Stomach (tissue), 9 donors: ENCODE data around the gene OR10P1. TPM values are rescaled to one million over a fixed set of nuclear protein-coding genes. Genes with fewer than 3 reads are reported as not detected.
A peak's percentile ranks its signal among the peaks of the same experiment; 100 is the strongest.
"Not testable (repeated sequence)": the region's sequence is repeated elsewhere in the genome, so short reads cannot be mapped to it uniquely, and the experiment has no call there.

Experiments used
- DNase-seq, 2 donors: peaks; one replicate each; pipeline versions ENCODE4 v3.0.0 to v3.0.0-alpha.2; 2013 to 2019
- H3K27ac ChIP-seq, 5 donors: fragments of 200-600 bp in 4 of 5; sonication (generic) in 4 of 5; one replicate each; pipeline ENCODE4 v1.5.1; 2013 to 2019; ENCODE audit warnings: mild to moderate bottlenecking in 1 of 5, moderate library complexity in 1 of 5
- H3K27me3 ChIP-seq, 3 donors: fragments of 200-600 bp; sonication (generic); one replicate each; pipeline ENCODE4 v1.5.1; 2017 to 2019; ENCODE audit warnings: mixed run types in 1 of 3
- H3K36me3 ChIP-seq, 4 donors: fragments of 200-600 bp; sonication (generic); 1 replicate in 3 of 4; 2 replicates in 1 of 4; pipeline ENCODE4 v1.5.1; 2016 to 2019
- H3K4me1 ChIP-seq, 4 donors: fragments of 200-600 bp; sonication (generic); one replicate each; pipeline ENCODE4 v1.5.1; 2016 to 2019
- H3K4me3 ChIP-seq, 4 donors: fragments of 200-600 bp; sonication (generic) in 3 of 4; one replicate each; pipeline ENCODE4 v1.5.1; 2016 to 2019; ENCODE audit warnings: mild to moderate bottlenecking in 1 of 4
- H3K9me3 ChIP-seq, 4 donors: fragments of 200-600 bp; sonication (generic); one replicate each; pipeline ENCODE4 v1.5.1; 2016 to 2019
- EP300 ChIP-seq: sonication (generic); formaldehyde crosslinking; IDR thresholded peaks from one replicate; pipeline ENCODE4 v1.6.1; 2017; ENCODE audit warnings: antibody characterized with exemption
- POLR2A ChIP-seq, 4 donors: fragments of 450-650 bp; IDR thresholded peaks; one replicate each; pipeline ENCODE4 v1.6.1; 2016; ENCODE audit warnings: antibody characterized with exemption in 4 of 4, control low read depth in 2 of 4, mild to moderate bottlenecking in 1 of 4, moderate library complexity in 1 of 4
- POLR2AphosphoS5 ChIP-seq, 3 donors: sonication (generic); formaldehyde crosslinking; IDR thresholded peaks; one replicate each; pipeline ENCODE4 v1.6.1; 2016; ENCODE audit warnings: antibody characterized with exemption in 3 of 3
- WGBS, 5 donors: extraction: QIAGEN DNeasy Blood & Tissue Kit in 3 of 5; methylation state at CpG; one replicate each; pipeline versions ENCODE4 v1.1.5 to v1.1.7; 2013 to 2018; 5-methylcytosine and 5-hydroxymethylcytosine counted together
- intact Hi-C: fragments of 100-400 bp; cut with DNase I; formaldehyde crosslinking; loops from one replicate; pipeline ENCODE4 v1.15.1; 2023; ENCODE audit warnings: low total_unique reads
- polyA plus RNA-seq, 3 donors: library from polyadenylated mRNA; stranded (reverse); fragments of 200-250 nt; gene quantifications; one replicate each; pipeline ENCODE4 v1.2.3, GENCODE V29; 2013
- total RNA-seq, 5 donors: library from RNA; depleted of rRNA; stranded (reverse); fragments of >200 nt; gene quantifications; one replicate each; pipeline versions ENCODE4 v1.1.0 to v1.2.3, GENCODE V29; 2014 to 2016
- TF ChIP-seq, protein P1 (sequence below), 7 experiments: fragments of 450-650 bp in 4 of 7; fragments of 200-600 bp in 3 of 7; sonication (generic) in 3 of 7; IDR thresholded peaks; one replicate each; pipeline ENCODE4 v1.5.1; 2016 to 2019; ENCODE audit warnings: antibody characterized with exemption in 7 of 7, control low read depth in 2 of 7, mild to moderate bottlenecking in 1 of 7
- donor health status: healthy with polysubstance abuse.
- donor health status: Bipolar disorder and iron deficiency.
- donor health status: healthy.

Gene OR10P1
- total and polyA plus RNA-seq, 8 donors = not detected

GRCh38 chr12:55642669-55643068, 6.0 kb downstream of the OR10P1 start:
- WGBS, 5 donors = 65 to 72% (median 70%) methylated on average over 7 of the region's 7 CpGs
- H3K27ac ChIP-seq = peak overlapping the region in 2 of 5 donors; percentile 66 to 77
- no peak for DNase-seq

DNA sequence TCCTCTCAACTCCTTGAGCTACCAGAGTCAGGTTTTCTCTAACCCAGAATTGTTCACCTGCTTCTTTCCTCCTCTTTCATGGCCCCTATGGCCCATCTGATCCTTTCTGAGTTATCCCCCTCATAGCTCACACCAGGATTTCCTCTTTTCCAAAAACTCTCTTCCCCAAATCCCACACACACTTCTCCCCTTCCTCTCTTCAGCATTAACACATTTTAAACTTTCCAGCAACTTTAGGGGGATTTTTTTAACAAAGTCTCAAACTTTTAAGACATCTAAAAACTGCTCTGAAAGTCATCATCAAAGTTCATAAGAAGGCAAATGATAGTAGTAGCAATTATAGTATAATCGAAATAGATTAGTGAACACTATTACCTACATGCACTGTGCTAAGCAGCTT, 7.9 kb downstream of the OR10P1 start:
- no peak for DNase-seq
- no peak for TF ChIP-seq EP300
- H3K9me3 ChIP-seq = no peaks in the 10 kb centered on the region
- H3K27me3 ChIP-seq = no peaks in the 10 kb centered on the region
- intact Hi-C loops = no loop called here
- peak overlapping the region in 1 of 5 donors; percentile 66 for H3K27ac ChIP-seq
- H3K36me3 ChIP-seq = no peaks in the 10 kb centered on the region
- 86 to 92% (median 89%) methylated on average over 1 of the region's 1 CpG for WGBS, 5 donors
- peaks cover 0 to 9% (median 8%) of the 10 kb centered on the region in 4 donors for H3K4me1 ChIP-seq
- no peak overlapping the region for H3K4me3 ChIP-seq

More at GRCh38 chr12:55642669-55643068, 6.0 kb downstream of the OR10P1 start:
- H3K36me3 ChIP-seq = no peaks in the 10 kb centered on the region
- intact Hi-C loops = no loop called here
- no peak for TF ChIP-seq EP300
- TF ChIP-seq, protein P1, sequence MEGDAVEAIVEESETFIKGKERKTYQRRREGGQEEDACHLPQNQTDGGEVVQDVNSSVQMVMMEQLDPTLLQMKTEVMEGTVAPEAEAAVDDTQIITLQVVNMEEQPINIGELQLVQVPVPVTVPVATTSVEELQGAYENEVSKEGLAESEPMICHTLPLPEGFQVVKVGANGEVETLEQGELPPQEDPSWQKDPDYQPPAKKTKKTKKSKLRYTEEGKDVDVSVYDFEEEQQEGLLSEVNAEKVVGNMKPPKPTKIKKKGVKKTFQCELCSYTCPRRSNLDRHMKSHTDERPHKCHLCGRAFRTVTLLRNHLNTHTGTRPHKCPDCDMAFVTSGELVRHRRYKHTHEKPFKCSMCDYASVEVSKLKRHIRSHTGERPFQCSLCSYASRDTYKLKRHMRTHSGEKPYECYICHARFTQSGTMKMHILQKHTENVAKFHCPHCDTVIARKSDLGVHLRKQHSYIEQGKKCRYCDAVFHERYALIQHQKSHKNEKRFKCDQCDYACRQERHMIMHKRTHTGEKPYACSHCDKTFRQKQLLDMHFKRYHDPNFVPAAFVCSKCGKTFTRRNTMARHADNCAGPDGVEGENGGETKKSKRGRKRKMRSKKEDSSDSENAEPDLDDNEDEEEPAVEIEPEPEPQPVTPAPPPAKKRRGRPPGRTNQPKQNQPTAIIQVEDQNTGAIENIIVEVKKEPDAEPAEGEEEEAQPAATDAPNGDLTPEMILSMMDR (IDR thresholded peaks at IDR 0.05) = no peak
- no peak for TF ChIP-seq POLR2AphosphoS5 (IDR thresholded peaks at IDR 0.05)
- TF ChIP-seq POLR2A (IDR thresholded peaks at IDR 0.05) = no peak
- peaks cover 0 to 9% (median 8%) of the 10 kb centered on the region in 4 donors for H3K4me1 ChIP-seq
- H3K9me3 ChIP-seq = no peaks in the 10 kb centered on the region
- peaks cover 0 to 5% (median 0%) of the 10 kb centered on the region in 3 donors for H3K27me3 ChIP-seq
- no peak overlapping the region for H3K4me3 ChIP-seq

- 94 to 99% (median 96%) methylated on average over 5 of the region's 5 CpGs for WGBS, 5 donors
These were observed 10.3 kb downstream of the OR10P1 start for GRCh38 chr12:55647027-55647426.

DNA sequence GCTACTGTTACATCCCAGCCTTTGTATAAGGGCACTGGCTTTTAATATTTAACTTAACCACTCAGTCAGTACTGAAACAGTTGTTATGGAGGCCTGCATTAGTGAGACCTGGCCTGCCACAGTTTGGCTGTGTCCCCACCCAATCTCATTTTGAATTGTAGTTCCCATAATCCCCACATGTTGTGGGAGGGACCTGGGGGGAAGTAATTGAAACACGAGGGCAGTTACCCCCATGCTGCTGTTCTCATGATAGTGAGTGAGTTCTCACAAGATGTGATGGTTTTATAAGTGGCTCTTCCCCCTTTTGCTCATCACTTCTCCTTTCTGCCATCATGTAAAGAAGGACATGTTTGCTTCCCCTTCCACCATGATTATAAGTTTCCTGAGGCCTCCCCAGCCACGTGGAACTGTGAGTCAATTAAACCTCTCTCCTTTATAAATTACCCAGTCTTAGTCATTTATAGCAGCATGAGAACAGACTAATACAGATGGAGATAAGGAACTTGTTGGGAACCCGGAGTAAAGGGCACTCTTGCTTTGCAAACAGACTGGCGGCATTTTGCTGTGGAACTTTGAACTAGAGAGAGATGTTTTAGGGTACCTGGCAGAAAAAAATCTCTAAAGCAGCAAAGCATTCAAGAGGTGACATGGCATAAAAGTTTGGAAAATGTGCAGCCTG, 14.1 kb downstream of the OR10P1 start:
- peak in 1 of 2 donors; percentile 20 for DNase-seq
- H3K36me3 ChIP-seq, H3K9me3 ChIP-seq, H3K27me3 ChIP-seq, H3K4me3 ChIP-seq, intact Hi-C loops: not testable (repeated sequence)
- 25 to 53% (median 39%) methylated on average over 4 of the region's 4 CpGs for WGBS, 5 donors
- peak overlapping the region in 1 of 5 donors; percentile 41 for H3K27ac ChIP-seq
- H3K4me1 ChIP-seq = peaks cover 0 to 15% (median 8%) of the 10 kb centered on the region in 4 donors

More at GRCh38 chr12:55647027-55647426, 10.3 kb downstream of the OR10P1 start:
- peak overlapping the region in 1 of 4 donors; percentile 14 for H3K4me3 ChIP-seq
- H3K36me3 ChIP-seq = no peaks in the 10 kb centered on the region
- H3K4me1 ChIP-seq = peaks cover 0 to 15% (median 8%) of the 10 kb centered on the region in 4 donors
- intact Hi-C loops = no loop called here
- TF ChIP-seq EP300 = no peak
- TF ChIP-seq POLR2AphosphoS5 (IDR thresholded peaks at IDR 0.05) = no peak
- TF ChIP-seq POLR2A (IDR thresholded peaks at IDR 0.05) = no peak
- TF ChIP-seq, protein P1 (IDR thresholded peaks at IDR 0.05) = no peak
- no peak for DNase-seq
- H3K27ac ChIP-seq = peak overlapping the region in 4 of 5 donors; percentile 63 to 81 (median 74)
- H3K9me3 ChIP-seq = no peaks in the 10 kb centered on the region
- peaks cover 0 to 5% (median 0%) of the 10 kb centered on the region in 3 donors for H3K27me3 ChIP-seq

DNA sequence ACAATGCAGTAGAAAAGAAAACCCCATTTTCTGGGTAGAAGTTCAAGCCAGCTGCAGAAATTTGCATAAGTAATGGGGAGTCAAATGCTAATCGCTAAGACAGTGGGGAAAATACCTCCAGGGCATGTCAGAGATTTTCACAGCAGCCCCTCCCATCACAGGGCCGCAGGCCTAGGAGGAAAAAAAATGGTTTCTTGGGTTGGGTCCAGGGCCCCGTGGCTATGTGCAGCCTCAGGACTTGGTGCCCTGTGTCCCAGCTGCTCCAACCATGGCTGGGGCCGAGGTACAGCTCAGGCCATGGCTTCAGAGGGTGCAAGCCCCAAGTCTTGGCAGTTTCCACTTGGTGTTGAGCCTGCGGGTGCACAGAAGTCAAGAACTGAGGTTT, 14.6 kb downstream of the OR10P1 start:
- 42 to 60% (median 50%) methylated on average over 5 of the region's 5 CpGs for WGBS, 5 donors
- peak overlapping the region in 1 of 5 donors; percentile 14 for H3K27ac ChIP-seq

More for the DNA sequence above, 14.6 kb downstream of the OR10P1 start:
- peaks cover 0 to 5% (median 0%) of the 10 kb centered on the region in 3 donors for H3K27me3 ChIP-seq
- TF ChIP-seq EP300 (no peak), POLR2AphosphoS5 (IDR thresholded peaks at IDR 0.05) (no peak), POLR2A (IDR thresholded peaks at IDR 0.05) (no peak)
- TF ChIP-seq, protein P1 (IDR thresholded peaks at IDR 0.05) = no peak
- no peaks in the 10 kb centered on the region for H3K9me3 ChIP-seq
- H3K4me3 ChIP-seq = no peak overlapping the region
- DNase-seq = no peak
- no peaks in the 10 kb centered on the region for H3K36me3 ChIP-seq
- intact Hi-C loops = no loop called here
- H3K4me1 ChIP-seq = peaks cover 0 to 17% (median 4%) of the 10 kb centered on the region in 4 donors
